IMR-90 (cell line): ENCODE results near the gene GPSM3. TPM values are rescaled to one million over a fixed set of nuclear protein-coding genes. Genes with fewer than 3 reads are reported as not detected.

ENCODE experiments used
- ATAC-seq: fragments of 200-7000 bp; cut with Tn5 transposase; 2 replicates; pipeline ENCODE4 v1.9.1; 2020; ENCODE audit warnings: low read depth, mild to moderate bottlenecking, moderate library complexity
- BruUV-seq: library from RNA; stranded (reverse); fragments of 400-500 nt; replicated peaks from 2 replicates; lab custom pipeline; 2021; lab: Mats Ljungman, UMichigan
- CTCF ChIA-PET: fragments of 300-600 bp; formaldehyde crosslinking; extraction: SDS; loops from one replicate; lab custom pipeline; 2021; ENCODE audit warnings: antibody characterized with exemption; lab: Yijun Ruan, JAX
- POLR2A ChIA-PET: fragments of 300-600 bp; sonication (Branson Sonifier 250); formaldehyde crosslinking; loops from one replicate; lab custom pipeline; 2022; ENCODE audit warnings: antibody characterized with exemption; ENCODE audit not compliant: unreplicated experiment; lab: Charles Lee
- DNase-seq: peaks from one replicate; pipeline ENCODE4 v3.0.0; 2013
- H2AFZ ChIP-seq: replicated peaks from 2 replicates; pipeline ENCODE3; 2013; ENCODE audit warnings: low read length, mild to moderate bottlenecking; ENCODE audit not compliant: poor library complexity
- H2AK5ac ChIP-seq: 2 replicates; pipeline ENCODE4 v1.6.1; 2013; ENCODE audit warnings: low read depth, low read length, inconsistent platforms
- H2AK9ac ChIP-seq: replicated peaks from 2 replicates; pipeline ENCODE3; 2013; ENCODE audit warnings: mild to moderate bottlenecking, low read depth, low read length, moderate library complexity; ENCODE audit not compliant: poor library complexity
- H2BK120ac ChIP-seq: 2 replicates; pipeline ENCODE4 v1.6.1; 2013; ENCODE audit warnings: low read depth, low read length, inconsistent platforms
- H2BK15ac ChIP-seq: 3 replicates; pipeline ENCODE4 v1.6.1; 2013; ENCODE audit warnings: low read depth, low read length, inconsistent platforms
- H2BK20ac ChIP-seq: 2 replicates; pipeline ENCODE4 v1.6.1; 2013; ENCODE audit warnings: low read depth, mild to moderate bottlenecking, inconsistent platforms, low read length, moderate library complexity
- H2BK5ac ChIP-seq: 2 replicates; pipeline ENCODE4 v1.6.1; 2013; ENCODE audit warnings: mild to moderate bottlenecking, low read depth, low read length, inconsistent platforms; ENCODE audit not compliant: poor library complexity, severe bottlenecking
- H3K14ac ChIP-seq: replicated peaks from 2 replicates; pipeline ENCODE4 v1.6.1; 2013; ENCODE audit warnings: low read depth, low read length, inconsistent platforms
- H3K18ac ChIP-seq: 2 replicates; pipeline ENCODE4 v1.6.1; 2013; ENCODE audit warnings: low read depth, low read length, control low read depth
- H3K23ac ChIP-seq: 2 replicates; pipeline ENCODE4 v1.6.1; 2013; ENCODE audit warnings: low read depth, low read length, inconsistent platforms
- H3K27ac ChIP-seq: 2 replicates; pipeline ENCODE4 v1.5.1; 2013; ENCODE audit warnings: mild to moderate bottlenecking, control low read depth, low read length; ENCODE audit not compliant: insufficient read depth
- H3K27me3 ChIP-seq: 2 replicates; pipeline ENCODE4 v1.6.1; 2013; ENCODE audit warnings: low read length; ENCODE audit not compliant: control insufficient read depth, insufficient read depth
- H3K36me3 ChIP-seq: 2 replicates; pipeline ENCODE4 v1.6.1; 2013; ENCODE audit warnings: low read length, mixed read lengths; ENCODE audit not compliant: control insufficient read depth, insufficient read depth
- H3K4ac ChIP-seq: 2 replicates; pipeline ENCODE4 v1.6.1; 2013; ENCODE audit warnings: low read depth, low read length, inconsistent platforms
- H3K4me1 ChIP-seq: 2 replicates; pipeline ENCODE4 v1.6.1; 2013; ENCODE audit warnings: low read length, mixed read lengths; ENCODE audit not compliant: control insufficient read depth, insufficient read depth
- H3K4me2 ChIP-seq: 2 replicates; pipeline ENCODE4 v1.6.1; 2013; ENCODE audit warnings: low read depth, mild to moderate bottlenecking, control low read depth, low read length, moderate library complexity
- H3K4me3 ChIP-seq: 2 replicates; pipeline ENCODE4 v1.5.1; 2013; ENCODE audit warnings: low read depth, mild to moderate bottlenecking, control low read depth, low read length, moderate library complexity; ENCODE audit not compliant: insufficient read depth
- H3K56ac ChIP-seq: 2 replicates; pipeline ENCODE4 v1.6.1; 2013; ENCODE audit warnings: low read length, inconsistent platforms; ENCODE audit not compliant: insufficient read depth; ENCODE audit errors: extremely low read depth
- H3K79me1 ChIP-seq, 2 experiments: 2 replicates each; pipeline ENCODE4 v1.6.1; 2013; ENCODE audit warnings: low read length in 2 of 2, inconsistent platforms in 1 of 2, low read depth in 1 of 2
- H3K9ac ChIP-seq: 2 replicates; pipeline ENCODE4 v1.6.1; 2013; ENCODE audit warnings: low read depth, low read length, control low read depth
- H3K9me1 ChIP-seq: 2 replicates; pipeline ENCODE4 v1.6.1; 2013; ENCODE audit warnings: low read length, inconsistent platforms; ENCODE audit not compliant: insufficient read depth
- H3K9me3 ChIP-seq: 2 replicates; pipeline ENCODE4 v1.6.1; 2013; ENCODE audit warnings: low read length; ENCODE audit not compliant: control insufficient read depth, insufficient read depth
- H4K20me1 ChIP-seq: 2 replicates; pipeline ENCODE4 v1.6.1; 2013; ENCODE audit warnings: low read length, inconsistent platforms; ENCODE audit not compliant: insufficient read depth
- H4K5ac ChIP-seq: 2 replicates; pipeline ENCODE4 v1.6.1; 2013; ENCODE audit warnings: mild to moderate bottlenecking, low read depth, low read length, control low read depth
- H4K8ac ChIP-seq, 2 experiments: 2 replicates each; pipeline ENCODE4 v1.6.1; 2013; ENCODE audit warnings: low read depth in 2 of 2, low read length in 2 of 2, control low read depth in 1 of 2, inconsistent platforms in 1 of 2
- H4K91ac ChIP-seq: 2 replicates; pipeline ENCODE4 v1.6.1; 2013; ENCODE audit warnings: low read depth, low read length, inconsistent platforms; ENCODE audit not compliant: insufficient read depth
- CHD1 ChIP-seq: IDR thresholded peaks from 2 replicates; pipeline ENCODE4 v1.6.1; 2012; ENCODE audit warnings: low read depth, low read length, improper control_type of control experiment
- MAFK ChIP-seq: IDR thresholded peaks from 2 replicates; pipeline ENCODE4 v1.6.1; 2012; ENCODE audit warnings: low read depth, low read length, improper control_type of control experiment
- MAZ ChIP-seq: IDR thresholded peaks from 2 replicates; pipeline ENCODE4 v1.6.1; 2012; ENCODE audit warnings: low read depth, mild to moderate bottlenecking, low read length, improper control_type of control experiment, moderate library complexity, borderline replicate concordance
- MXI1 ChIP-seq: IDR thresholded peaks from 2 replicates; pipeline ENCODE4 v1.6.1; 2012; ENCODE audit warnings: low read depth, mild to moderate bottlenecking, low read length, moderate library complexity, borderline replicate concordance
- RCOR1 ChIP-seq: IDR thresholded peaks from 2 replicates; pipeline ENCODE4 v1.6.1; 2012; ENCODE audit warnings: mild to moderate bottlenecking, low read length, improper control_type of control experiment; ENCODE audit not compliant: insufficient replicate concordance
- SMC3 ChIP-seq: fragments of 150-350 bp; IDR thresholded peaks from 2 replicates; pipeline ENCODE4 v1.6.1; 2016; ENCODE audit warnings: low read depth, mild to moderate bottlenecking, antibody characterized with exemption, low read length, moderate library complexity
- WGBS, 2 experiments: methylation state at CpG; one replicate each; pipeline versions ENCODE4 v1.1.5 to v1.1.7; 2013; ENCODE audit warnings: missing lambda C conversion rate in 2 of 2; ENCODE audit not compliant: insufficient read length in 1 of 2; ENCODE audit errors: extremely low coverage in 2 of 2; 5-methylcytosine and 5-hydroxymethylcytosine counted together
- dilution Hi-C: fragments of 300-500 bp; cut with HindIII; formaldehyde crosslinking; loops from one replicate; pipeline ENCODE4 v1.14.3; 2018; ENCODE audit warnings: low sequenced_read_pairs; ENCODE audit not compliant: unreplicated experiment
- in situ Hi-C: fragments of 300-500 bp; cut with MboI; formaldehyde crosslinking; loops from 3 replicates; pipeline ENCODE4 v1.14.3; 2019; ENCODE audit warnings: low sequenced_read_pairs, inconsistent platforms, mixed read lengths
- intact Hi-C: fragments of 100-400 bp; cut with micrococcal nuclease; formaldehyde crosslinking; loops from 2 replicates; pipeline ENCODE4 v1.10.0; 2022
- polyA plus RNA-seq, 3 experiments: library from polyadenylated mRNA; depleted of rRNA; stranded (reverse); fragments of >200 nt; gene quantifications; 2 replicates each; pipeline ENCODE4 v1.2.3, GENCODE V29; 2012; ENCODE audit warnings: low replicate concordance in 1 of 3
- total RNA-seq: library from RNA; depleted of rRNA; stranded (reverse); fragments of >200 nt; gene quantifications from 2 replicates; pipeline ENCODE4 v1.2.3, GENCODE V29; 2012
- TF ChIP-seq, protein P1 (sequence below): fragments of 150-350 bp; IDR thresholded peaks from 2 replicates; pipeline ENCODE4 v1.6.1; 2016; ENCODE audit warnings: low read depth, mild to moderate bottlenecking, low read length, moderate library complexity, borderline replicate concordance
- TF ChIP-seq, protein P2 (sequence below): conservative IDR thresholded peaks from 2 replicates; pipeline ENCODE4 v1.5.1; 2012; ENCODE audit warnings: mild to moderate bottlenecking, low read depth, low read length, improper control_type of control experiment

GPSM3 gene
- total and polyA plus RNA-seq, 2 of the 4 experiments (the other 2 are of a cell fraction) = 3.0 to 9.8 TPM

DNA sequence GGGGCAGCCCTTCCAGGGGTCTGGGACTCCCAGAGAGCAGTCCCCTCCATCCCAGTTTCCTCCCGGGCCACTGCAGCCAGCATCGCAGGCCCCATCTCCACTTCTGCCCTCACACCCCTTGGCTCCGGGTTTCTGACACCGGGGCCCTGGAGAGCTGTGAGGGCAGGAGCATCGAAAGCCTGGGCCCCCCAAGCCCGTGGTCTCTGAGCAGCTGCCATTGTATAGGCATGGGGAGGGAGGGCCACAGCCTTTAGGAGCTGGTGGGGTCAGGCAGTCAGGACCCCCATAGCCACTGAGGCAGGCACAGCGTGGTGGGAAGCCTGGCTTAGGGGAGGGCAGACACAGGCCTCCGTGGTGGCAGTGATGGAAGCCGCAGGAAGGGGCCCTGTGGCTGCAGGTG lies 9.7 kb upstream of the GPSM3 start:
- intact Hi-C loops = no loop called here
- TF ChIP-seq MXI1 (no peak), MAZ (no peak), CHD1 (no peak), RCOR1 (no peak), SMC3 (no peak), MAFK (no peak)
- TF ChIP-seq, protein P1, sequence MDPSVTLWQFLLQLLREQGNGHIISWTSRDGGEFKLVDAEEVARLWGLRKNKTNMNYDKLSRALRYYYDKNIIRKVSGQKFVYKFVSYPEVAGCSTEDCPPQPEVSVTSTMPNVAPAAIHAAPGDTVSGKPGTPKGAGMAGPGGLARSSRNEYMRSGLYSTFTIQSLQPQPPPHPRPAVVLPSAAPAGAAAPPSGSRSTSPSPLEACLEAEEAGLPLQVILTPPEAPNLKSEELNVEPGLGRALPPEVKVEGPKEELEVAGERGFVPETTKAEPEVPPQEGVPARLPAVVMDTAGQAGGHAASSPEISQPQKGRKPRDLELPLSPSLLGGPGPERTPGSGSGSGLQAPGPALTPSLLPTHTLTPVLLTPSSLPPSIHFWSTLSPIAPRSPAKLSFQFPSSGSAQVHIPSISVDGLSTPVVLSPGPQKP = no peak
- TF ChIP-seq, protein P2, sequence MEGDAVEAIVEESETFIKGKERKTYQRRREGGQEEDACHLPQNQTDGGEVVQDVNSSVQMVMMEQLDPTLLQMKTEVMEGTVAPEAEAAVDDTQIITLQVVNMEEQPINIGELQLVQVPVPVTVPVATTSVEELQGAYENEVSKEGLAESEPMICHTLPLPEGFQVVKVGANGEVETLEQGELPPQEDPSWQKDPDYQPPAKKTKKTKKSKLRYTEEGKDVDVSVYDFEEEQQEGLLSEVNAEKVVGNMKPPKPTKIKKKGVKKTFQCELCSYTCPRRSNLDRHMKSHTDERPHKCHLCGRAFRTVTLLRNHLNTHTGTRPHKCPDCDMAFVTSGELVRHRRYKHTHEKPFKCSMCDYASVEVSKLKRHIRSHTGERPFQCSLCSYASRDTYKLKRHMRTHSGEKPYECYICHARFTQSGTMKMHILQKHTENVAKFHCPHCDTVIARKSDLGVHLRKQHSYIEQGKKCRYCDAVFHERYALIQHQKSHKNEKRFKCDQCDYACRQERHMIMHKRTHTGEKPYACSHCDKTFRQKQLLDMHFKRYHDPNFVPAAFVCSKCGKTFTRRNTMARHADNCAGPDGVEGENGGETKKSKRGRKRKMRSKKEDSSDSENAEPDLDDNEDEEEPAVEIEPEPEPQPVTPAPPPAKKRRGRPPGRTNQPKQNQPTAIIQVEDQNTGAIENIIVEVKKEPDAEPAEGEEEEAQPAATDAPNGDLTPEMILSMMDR = no peak
- Histone ChIP-seq H4K20me1 (no peaks in the 10 kb centered on the region), H4K91ac (no peak overlapping the region), H4K5ac (no peak overlapping the region), H3K18ac (no peak overlapping the region), H3K14ac (no peak overlapping the region), H3K27ac (no peak overlapping the region), H2AFZ (no peak overlapping the region), H4K8ac (no peak overlapping the region), H3K4me3 (no peak overlapping the region), H3K79me1 (no peaks in the 10 kb centered on the region), H3K36me3 (no peaks in the 10 kb centered on the region), H3K56ac (no peak overlapping the region), H3K4me1 (no peaks in the 10 kb centered on the region), H2BK120ac (no peak overlapping the region), H3K23ac (no peak overlapping the region), H2BK15ac (no peak overlapping the region), H3K9ac (no peak overlapping the region), H3K9me1 (no peaks in the 10 kb centered on the region), H3K4me2 (no peak overlapping the region), H2AK5ac (no peak overlapping the region), H3K27me3 (peaks cover 10% of the 10 kb centered on the region; the same call in 1 of the 2 replicates), H2BK5ac (no peak overlapping the region), H2BK20ac (no peak overlapping the region), H2AK9ac (no peak overlapping the region), H3K4ac (no peak overlapping the region), H3K9me3 (no peaks in the 10 kb centered on the region)
- in situ Hi-C loops = no loop called here
- dilution Hi-C loops = no loop called here
- BruUV-seq = no TSS peak
- WGBS, 2 experiments = 53% methylated on average over 2 of the region's 9 CpGs; no CpG with 5 or more reads in 1 of the 2 experiments
- ATAC-seq (no peak), DNase-seq (no peak)
- ChIA-PET POLR2A (no interaction called here), CTCF (no interaction called here)
